ENCODE data around the gene ZNF300.

The ZNF300 gene

GRCh38 chr5:150904479-150905311, at the start of gene ZNF300:
ZNF300 (minus strand) TSS chr5:150904980; CDS start chr5:150903155, 1,825 bp downstream.
- DNase-seq (ENCODE audit: low spot score) (peak; percentile 81), ATAC-seq (ENCODE audit: low read depth) (peak; percentile 98)
- Histone ChIP-seq H3K27ac (ENCODE audit: poor library complexity, severe bottlenecking) (peak within 1 kb of the TSS; percentile 0), H3K4me3 (ENCODE audit: severe bottlenecking) (peak within 1 kb of the TSS; percentile 31), H3K36me3 (ENCODE audit: low read depth) (peaks cover 8% of the 10 kb centered on the region; the same call in 1 of the 2 replicates), H3K9me3 (ENCODE audit: severe bottlenecking) (peaks cover 17% of the 10 kb centered on the region), H3K27me3 (ENCODE audit: insufficient read depth, poor library complexity, severe bottlenecking) (no peaks in the 10 kb centered on the region), H3K4me1 (ENCODE audit: insufficient read depth, poor library complexity, severe bottlenecking) (no peaks in the 10 kb centered on the region)
- TF ChIP-seq CTCF (IDR thresholded peaks at IDR 0.05; ENCODE audit: poor library complexity, severe bottlenecking): no peak

- H3K36me3 ChIP-seq (ENCODE audit: low read depth): no peaks in the 10 kb centered on the region
- H3K27me3 ChIP-seq (ENCODE audit: insufficient read depth, poor library complexity, severe bottlenecking): no peaks in the 10 kb centered on the region
- no peak overlapping the region for H3K27ac ChIP-seq (ENCODE audit: poor library complexity, severe bottlenecking)
- H3K4me3 ChIP-seq (ENCODE audit: severe bottlenecking): no peak overlapping the region
- H3K4me1 ChIP-seq (ENCODE audit: insufficient read depth, poor library complexity, severe bottlenecking): no peaks in the 10 kb centered on the region
- no peak for DNase-seq (ENCODE audit: low spot score)
- H3K9me3 ChIP-seq (ENCODE audit: severe bottlenecking): peaks cover 29% of the 10 kb centered on the region
- ATAC-seq (ENCODE audit: low read depth): no peak
- no peak for TF ChIP-seq CTCF (IDR thresholded peaks at IDR 0.05; ENCODE audit: poor library complexity, severe bottlenecking)
These were observed 43.8 kb upstream of the ZNF300 start for GRCh38 chr5:150948539-150948938.

GRCh38 chr5:150946351-150946905, 41.6 kb upstream of the ZNF300 start:
- Histone ChIP-seq H3K9me3 (ENCODE audit: severe bottlenecking) (peaks cover 28% of the 10 kb centered on the region), H3K4me3 (ENCODE audit: severe bottlenecking) (no peak overlapping the region), H3K4me1 (ENCODE audit: insufficient read depth, poor library complexity, severe bottlenecking) (no peaks in the 10 kb centered on the region), H3K36me3 (ENCODE audit: low read depth) (no peaks in the 10 kb centered on the region), H3K27me3 (ENCODE audit: insufficient read depth, poor library complexity, severe bottlenecking) (no peaks in the 10 kb centered on the region), H3K27ac (ENCODE audit: poor library complexity, severe bottlenecking) (no peak overlapping the region)
- DNase-seq (ENCODE audit: low spot score): no peak
- no peak for TF ChIP-seq CTCF (IDR thresholded peaks at IDR 0.05; ENCODE audit: poor library complexity, severe bottlenecking)
- no peak for ATAC-seq (ENCODE audit: low read depth)

- Histone ChIP-seq H3K36me3 (ENCODE audit: low read depth) (no peaks in the 10 kb centered on the region), H3K4me1 (ENCODE audit: insufficient read depth, poor library complexity, severe bottlenecking) (no peaks in the 10 kb centered on the region), H3K9me3 (ENCODE audit: severe bottlenecking) (peaks cover 23% of the 10 kb centered on the region), H3K27me3 (ENCODE audit: insufficient read depth, poor library complexity, severe bottlenecking) (no peaks in the 10 kb centered on the region), H3K4me3 (ENCODE audit: severe bottlenecking) (no peak overlapping the region), H3K27ac (ENCODE audit: poor library complexity, severe bottlenecking) (no peak overlapping the region)
- TF ChIP-seq CTCF (IDR thresholded peaks at IDR 0.05; ENCODE audit: poor library complexity, severe bottlenecking): no peak
- no peak for ATAC-seq (ENCODE audit: low read depth)
- DNase-seq (ENCODE audit: low spot score): no peak
These were observed 41.2 kb upstream of the ZNF300 start for GRCh38 chr5:150945947-150946346.

GRCh38 chr5:150945486-150945885, 40.7 kb upstream of the ZNF300 start:
- H3K27me3 ChIP-seq (ENCODE audit: insufficient read depth, poor library complexity, severe bottlenecking): no peaks in the 10 kb centered on the region
- ATAC-seq (ENCODE audit: low read depth): peak; percentile 25; the same call in 1 of the 3 replicates
- H3K36me3 ChIP-seq (ENCODE audit: low read depth): no peaks in the 10 kb centered on the region
- no peaks in the 10 kb centered on the region for H3K4me1 ChIP-seq (ENCODE audit: insufficient read depth, poor library complexity, severe bottlenecking)
- peaks cover 23% of the 10 kb centered on the region for H3K9me3 ChIP-seq (ENCODE audit: severe bottlenecking)
- H3K4me3 ChIP-seq (ENCODE audit: severe bottlenecking): no peak overlapping the region
- H3K27ac ChIP-seq (ENCODE audit: poor library complexity, severe bottlenecking): no peak overlapping the region
- no peak for DNase-seq (ENCODE audit: low spot score)
- TF ChIP-seq CTCF (IDR thresholded peaks at IDR 0.05; ENCODE audit: poor library complexity, severe bottlenecking): no peak
